ENCODE data around the gene CASD1. TPM values are rescaled to one million over a fixed set of nuclear protein-coding genes. Genes with fewer than 3 reads are reported as not detected.

The CASD1 gene
- total and polyA plus RNA-seq, 7 donors = 9.9 to 41.0 (median 29.3) TPM

GRCh38 chr7:94571816-94572215 lies 62.2 kb downstream of the CASD1 start:
- H3K4me3 ChIP-seq = no peak overlapping the region

GRCh38 chr7:94575646-94576045 lies 66.0 kb downstream of the CASD1 start:
- no peak overlapping the region for H3K4me3 ChIP-seq
- no peak overlapping the region for H3K27ac ChIP-seq
- no peak for DNase-seq
- H3K27me3 ChIP-seq = no peaks in the 10 kb centered on the region
- no peaks in the 10 kb centered on the region for H3K4me1 ChIP-seq
- 94 to 97% methylated on average over 2 of the region's 2 CpGs for WGBS, 2 donors
- TF ChIP-seq EP300 (IDR thresholded peaks at IDR 0.05) (no peak), CTCF (IDR thresholded peaks at IDR 0.05) (no peak), POLR2AphosphoS5 (IDR thresholded peaks at IDR 0.05) (no peak), POLR2A (IDR thresholded peaks at IDR 0.05) (no peak)
- peaks cover 0 to 16% (median 3%) of the 10 kb centered on the region in 4 donors for H3K9me3 ChIP-seq
- H3K36me3 ChIP-seq = peaks cover 0 to 16% (median 0%) of the 10 kb centered on the region in 4 donors
- intact Hi-C loops (cut with DNase I) = no loop called here

More at GRCh38 chr7:94571816-94572215, 62.2 kb downstream of the CASD1 start:
- intact Hi-C loops (cut with DNase I) = no loop called here
- Histone ChIP-seq H3K36me3 (peaks cover 0 to 7% (median 0%) of the 10 kb centered on the region in 4 donors), H3K27me3 (no peaks in the 10 kb centered on the region), H3K9me3 (peaks cover 0 to 16% (median 3%) of the 10 kb centered on the region in 4 donors), H3K27ac (no peak overlapping the region), H3K4me1 (no peaks in the 10 kb centered on the region)
- no peak for DNase-seq
- TF ChIP-seq EP300 (IDR thresholded peaks at IDR 0.05) (no peak), CTCF (IDR thresholded peaks at IDR 0.05) (no peak), POLR2A (IDR thresholded peaks at IDR 0.05) (no peak), POLR2AphosphoS5 (IDR thresholded peaks at IDR 0.05) (no peak)

GRCh38 chr7:94576316-94576715 lies 66.7 kb downstream of the CASD1 start:
- Histone ChIP-seq H3K4me3 (no peak overlapping the region), H3K4me1 (no peaks in the 10 kb centered on the region), H3K27me3 (no peaks in the 10 kb centered on the region), H3K27ac (no peak overlapping the region), H3K9me3 (peaks cover 0 to 16% (median 3%) of the 10 kb centered on the region in 4 donors), H3K36me3 (peaks cover 0 to 16% (median 0%) of the 10 kb centered on the region in 4 donors)
- no peak for DNase-seq
- WGBS, 2 donors = 97 to 99% methylated on average over 2 of the region's 2 CpGs
- intact Hi-C loops (cut with DNase I) = no loop called here
- TF ChIP-seq CTCF (IDR thresholded peaks at IDR 0.05) (no peak), POLR2A (IDR thresholded peaks at IDR 0.05) (no peak), POLR2AphosphoS5 (IDR thresholded peaks at IDR 0.05) (no peak), EP300 (IDR thresholded peaks at IDR 0.05) (no peak)

- Histone ChIP-seq H3K36me3 (peaks cover 0 to 16% (median 0%) of the 10 kb centered on the region in 4 donors), H3K9me3 (peaks cover 0 to 16% (median 3%) of the 10 kb centered on the region in 4 donors), H3K4me3 (no peak overlapping the region), H3K27me3 (no peaks in the 10 kb centered on the region), H3K4me1 (no peaks in the 10 kb centered on the region), H3K27ac (no peak overlapping the region)
- intact Hi-C loops (cut with DNase I) = no loop called here
- TF ChIP-seq POLR2AphosphoS5 (IDR thresholded peaks at IDR 0.05) = no peak
- no peak for TF ChIP-seq CTCF (IDR thresholded peaks at IDR 0.05)
- TF ChIP-seq POLR2A (IDR thresholded peaks at IDR 0.05) = no peak
- TF ChIP-seq EP300 (IDR thresholded peaks at IDR 0.05) = no peak
- 97% methylated on average over 1 of the region's 1 CpG for WGBS, 2 donors
- DNase-seq = no peak
Measured at GRCh38 chr7:94577357-94577756, 67.7 kb downstream of the CASD1 start.

- Histone ChIP-seq H3K4me3 (no peak overlapping the region), H3K4me1 (no peaks in the 10 kb centered on the region), H3K36me3 (peaks cover 0 to 16% (median 0%) of the 10 kb centered on the region in 4 donors), H3K27me3 (no peaks in the 10 kb centered on the region), H3K9me3 (peaks cover 0 to 13% (median 3%) of the 10 kb centered on the region in 4 donors), H3K27ac (no peak overlapping the region)
- DNase-seq = no peak
- intact Hi-C loops (cut with DNase I) = no loop called here
- TF ChIP-seq POLR2A (IDR thresholded peaks at IDR 0.05) = no peak
- TF ChIP-seq EP300 (IDR thresholded peaks at IDR 0.05) = no peak
- TF ChIP-seq POLR2AphosphoS5 (IDR thresholded peaks at IDR 0.05) = no peak
- TF ChIP-seq CTCF (IDR thresholded peaks at IDR 0.05) = no peak
Measured at GRCh38 chr7:94578614-94579013, 69.0 kb downstream of the CASD1 start.

All from sigmoid colon (tissue), 7 donors.